ENCODE results near the gene PTPRD. TPM values are rescaled to one million over a fixed set of nuclear protein-coding genes. Genes with fewer than 3 reads are reported as not detected.

PTPRD gene
- total and polyA plus RNA-seq, 9 of the 15 experiments (the other 6 are each of a cell fraction or from before 2014, with no cell fraction given): 0.11 TPM; not detected in 8

GRCh38 chr9:8491563-8491962 is 2121.2 kb downstream of the PTPRD start (continued):
- no peak for TF ChIP-seq ZBTB5 (IDR thresholded peaks at IDR 0.05)
- TF ChIP-seq ZZZ3 (IDR thresholded peaks at IDR 0.05): no peak
- TF ChIP-seq GTF3C2 (IDR thresholded peaks at IDR 0.05; ENCODE audit: borderline replicate concordance, extremely low read depth, insufficient read length): no peak

GRCh38 chr9:8489835-8490234 is 2123.0 kb downstream of the PTPRD start:
- no peak for TF ChIP-seq NRF1 (conservative IDR thresholded peaks at IDR 0.05 in 1 of 2, IDR thresholded peaks at IDR 0.05 in 1 of 2)
- TF ChIP-seq MED1 (CRISPR knock-in tag; IDR thresholded peaks at IDR 0.05; ENCODE audit: borderline replicate concordance): no peak
- no peak for TF ChIP-seq ZSCAN32 (CRISPR knock-in tag; IDR thresholded peaks at IDR 0.05)
- intact Hi-C loops (cut with micrococcal nuclease) (no loop called here), in situ Hi-C loops (cut with MboI) (no loop called here)
- 7% methylated on average over 1 of the region's 1 CpG for WGBS (ENCODE audit: insufficient coverage, low coverage, missing lambda C conversion rate)
- ATAC-seq: no peak
- Histone ChIP-seq H3K9ac (ENCODE audit: insufficient read depth in 1 of 2, low read depth in 2 of 2, low read length in 2 of 2) (no peak overlapping the region), H2AFZ (ENCODE audit: low read depth, low read length) (no peak overlapping the region), H3K4me2 (ENCODE audit: insufficient read depth, low read length) (no peak overlapping the region), H3K36me3 (ENCODE audit: control insufficient read depth, insufficient read depth, low read length) (no peaks in the 10 kb centered on the region), H3K9me1 (ENCODE audit: control insufficient read depth, insufficient read depth, low read length) (no peaks in the 10 kb centered on the region), H4K20me1 (replicated peaks; ENCODE audit: control insufficient read depth, insufficient read depth, low read length) (no peaks in the 10 kb centered on the region), H3K27ac (ENCODE audit: extremely low read depth, low read depth, low read length) (no peak overlapping the region), H3K79me2 (ENCODE audit: control insufficient read depth, insufficient read depth, low read length) (no peaks in the 10 kb centered on the region), H3K4me1 (replicated peaks in 1 of 2; ENCODE audit: control insufficient read depth in 2 of 2, insufficient read depth in 2 of 2, low read length in 2 of 2) (no peaks in the 10 kb centered on the region), H3K9me3 (replicated peaks; ENCODE audit: control insufficient read depth, insufficient read depth, low read depth, low read length) (no peaks in the 10 kb centered on the region), H3K27me3 (ENCODE audit: control insufficient read depth in 2 of 2, insufficient read depth in 2 of 2, low read length in 2 of 2) (no peaks in the 10 kb centered on the region), H3K4me3 (no peak overlapping the region)
- FAIRE-seq: no peak
- CTCF ChIA-PET (ENCODE audit: low intra/inter-chr PET ratio): no interaction called here
- DNase-seq (ENCODE audit: extremely low read depth in 1 of 4, low spot score in 3 of 4): no peak
- POLR2A ChIA-PET: no interaction called here
- BruUV-seq (replicated peaks): no TSS peak
